T-cell (primary cell): Measurements from ENCODE around the gene UBAC2. TPM values are rescaled to one million over a fixed set of nuclear protein-coding genes. Genes with fewer than 3 reads are reported as not detected.

Experiments
- ATAC-seq, 4 experiments: fragments of 200-7000 bp in 3 of 4; fragments of 150-1000 bp in 1 of 4; cut with Tn5 transposase; replicated peaks in 1 of 4; 1 replicate in 3 of 4; 2 replicates in 1 of 4; pipeline ENCODE4 v1.10.0; 2021; ENCODE audit warnings: moderate library complexity in 3 of 4, mild to moderate bottlenecking in 2 of 4, moderate number of reproducible peaks in 1 of 4
- CTCF ChIA-PET, 2 donors: fragments of 300-600 bp; sonication (Branson Sonifier 250); formaldehyde crosslinking; loops; one replicate each; lab custom pipeline; 2022; ENCODE audit warnings: antibody characterized with exemption in 2 of 2; lab: Charles Lee
- POLR2A ChIA-PET, 2 donors: fragments of 300-600 bp; sonication (Branson Sonifier 250); formaldehyde crosslinking; loops; one replicate each; lab custom pipeline; 2022; ENCODE audit warnings: antibody characterized with exemption in 2 of 2; lab: Charles Lee
- DNase-seq, 35 experiments: peaks; one replicate each; pipeline versions ENCODE4 v3.0.0 to v3.0.0-alpha.2; 2013 to 2023
- H3K27ac ChIP-seq: one replicate; pipeline ENCODE4 v1.5.1; 2013; ENCODE audit warnings: low read length
- H3K27me3 ChIP-seq, 2 experiments: replicated peaks in 1 of 2; 1 replicate in 1 of 2; 2 replicates in 1 of 2; pipeline versions ENCODE4 v1.6.1 to v1.7.0; 2013; ENCODE audit warnings: low read length in 1 of 2, mixed read lengths in 1 of 2; ENCODE audit not compliant: control insufficient read depth in 2 of 2, insufficient read depth in 2 of 2; ENCODE audit errors: extremely low read depth in 1 of 2
- H3K36me3 ChIP-seq, 2 donors: 1 replicate in 1 of 2; 2 replicates in 1 of 2; pipeline versions ENCODE4 v1.6.1 to v1.7.0; 2013; ENCODE audit warnings: low read length in 1 of 2; ENCODE audit not compliant: control insufficient read depth in 2 of 2, insufficient read depth in 1 of 2; ENCODE audit errors: extremely low read depth in 1 of 2
- H3K4me1 ChIP-seq, 2 experiments: 1 replicate in 1 of 2; 2 replicates in 1 of 2; pipeline versions ENCODE4 v1.6.1 to v1.7.0; 2013; ENCODE audit warnings: low read length in 2 of 2, mixed read lengths in 1 of 2; ENCODE audit not compliant: insufficient read depth in 2 of 2, control insufficient read depth in 1 of 2; ENCODE audit errors: extremely low read depth in 1 of 2
- H3K4me3 ChIP-seq, 2 donors: 1 replicate in 1 of 2; 2 replicates in 1 of 2; pipeline versions ENCODE4 v1.5.1 to v1.7.0; 2013; ENCODE audit warnings: mild to moderate bottlenecking in 2 of 2, low read length in 1 of 2, moderate library complexity in 1 of 2; ENCODE audit not compliant: control insufficient read depth in 1 of 2; ENCODE audit errors: extremely low read depth in 1 of 2
- H3K9me3 ChIP-seq: 2 replicates; pipeline ENCODE4 v1.7.0; 2013
- H3K27ac Mint-ChIP-seq, 2 donors: one replicate each; pipeline ENCODE4 v1.8.0; 2020 to 2021; ENCODE audit warnings: mild to moderate bottlenecking in 2 of 2, mixed read lengths in 2 of 2
- H3K27me3 Mint-ChIP-seq, 2 donors: one replicate each; pipeline ENCODE4 v1.8.0; 2021 to 2022; ENCODE audit warnings: mixed read lengths in 2 of 2
- H3K36me3 Mint-ChIP-seq: one replicate; pipeline ENCODE4 v1.8.0; 2021; ENCODE audit warnings: mixed read lengths
- H3K4me1 Mint-ChIP-seq, 3 donors: one replicate each; pipeline ENCODE4 v1.8.0; 2020 to 2022; ENCODE audit warnings: mixed read lengths in 3 of 3, mild to moderate bottlenecking in 1 of 3
- H3K4me3 Mint-ChIP-seq, 3 donors: one replicate each; pipeline ENCODE4 v1.8.0; 2020 to 2022; ENCODE audit warnings: mild to moderate bottlenecking in 3 of 3, mixed read lengths in 3 of 3, moderate library complexity in 3 of 3
- H3K9me3 Mint-ChIP-seq, 3 donors: one replicate each; pipeline ENCODE4 v1.8.0; 2020 to 2022; ENCODE audit warnings: mixed read lengths in 3 of 3
- WGBS: methylation state at CpG from one replicate; pipeline ENCODE4 v1.1.5; 2013; ENCODE audit warnings: missing lambda C conversion rate; ENCODE audit not compliant: insufficient coverage; 5-methylcytosine and 5-hydroxymethylcytosine counted together
- total RNA-seq, 35 experiments: library from RNA in 6 of 35; stranded (reverse) in 6 of 35; fragments of 120-200 nt in 1 of 35; gene quantifications; one replicate each; pipeline versions ENCODE4 v1.2.1 to v1.2.4 and lab custom pipeline; 2013 to 2026

The UBAC2 gene
- total RNA-seq, 5 donors from 2014 or later (not counting 1 experiment from before 2014, with no cell fraction given): 83.3 to 99.3 (median 84.9) TPM

GRCh38 chr13:99418843-99419140 is 218.1 kb downstream of the UBAC2 start:
- Mint-ChIP-seq H3K9me3 (no peaks in the 10 kb centered on the region), H3K27ac (peak overlapping the region in 1 of 2 donors; percentile 7), H3K4me1 (peaks cover 68 to 79% (median 71%) of the 10 kb centered on the region in 3 donors), H3K27me3 (no peaks in the 10 kb centered on the region), H3K36me3 (no peaks in the 10 kb centered on the region), H3K4me3 (no peak overlapping the region)
- no peak overlapping the region for H3K4me3 ChIP-seq
- H3K27ac ChIP-seq: no peak overlapping the region
- H3K9me3 ChIP-seq: no peaks in the 10 kb centered on the region
- H3K36me3 ChIP-seq: no peaks in the 10 kb centered on the region
- 94% methylated on average over 2 of the region's 4 CpGs for WGBS
- ATAC-seq (no peak), DNase-seq (peak in 1 of 35 experiments; percentile 10)
- H3K4me1 ChIP-seq: peaks cover 69 to 97% of the 10 kb centered on the region in 2 experiments
- CTCF ChIA-PET: interaction anchor here (0.6 to 1.5 kb wide), 4 partner anchors 8 to 150 kb away, joined by 3 to 8 read pairs (median 4); no protein-coding TSS in a partner anchor
- H3K27me3 ChIP-seq: peaks cover 0 to 11% of the 10 kb centered on the region in 2 experiments
- POLR2A ChIA-PET: interaction anchor here (0.6 to 1.2 kb wide), 3 partner anchors 16 to 113 kb away, joined by 3 read pairs; no protein-coding TSS in a partner anchor

GRCh38 chr13:99419591-99420243 is 219.1 kb downstream of the UBAC2 start:
- peak in 3 of 35 experiments; percentile 0 to 19 (median 12) for DNase-seq
- ChIA-PET POLR2A (interaction anchor here (0.5 to 1.2 kb wide), 5 partner anchors 15 to 136 kb away, joined by 3 to 9 read pairs (median 4); no protein-coding TSS in a partner anchor), CTCF (interaction anchor here (0.5 to 2.2 kb wide), 14 partner anchors 9 to 344 kb away, joined by 3 to 18 read pairs (median 4); no protein-coding TSS in a partner anchor)
- Histone ChIP-seq H3K9me3 (no peaks in the 10 kb centered on the region), H3K36me3 (no peaks in the 10 kb centered on the region), H3K4me1 (peaks cover 67 to 96% of the 10 kb centered on the region in 2 experiments), H3K27ac (peak overlapping the region; percentile 69), H3K27me3 (peaks cover 0 to 11% of the 10 kb centered on the region in 2 experiments), H3K4me3 (peak overlapping the region; percentile 42 to 63)
- H3K4me1 Mint-ChIP-seq: peaks cover 73 to 84% (median 79%) of the 10 kb centered on the region in 3 donors
- peak overlapping the region; percentile 71 to 80 (median 77) for H3K4me3 Mint-ChIP-seq
- H3K9me3 Mint-ChIP-seq: no peaks in the 10 kb centered on the region
- peak overlapping the region; percentile 79 to 90 for H3K27ac Mint-ChIP-seq
- H3K27me3 Mint-ChIP-seq: no peaks in the 10 kb centered on the region
- 52% methylated on average over 6 of the region's 8 CpGs for WGBS
- ATAC-seq: no peak
- no peaks in the 10 kb centered on the region for H3K36me3 Mint-ChIP-seq

- Histone ChIP-seq H3K9me3 (no peaks in the 10 kb centered on the region), H3K36me3 (no peaks in the 10 kb centered on the region), H3K27me3 (peaks cover 0 to 5% of the 10 kb centered on the region in 2 experiments), H3K27ac (no peak overlapping the region), H3K4me3 (no peak overlapping the region), H3K4me1 (peaks cover 71 to 97% of the 10 kb centered on the region in 2 experiments)
- Mint-ChIP-seq H3K36me3 (no peaks in the 10 kb centered on the region), H3K27me3 (no peaks in the 10 kb centered on the region), H3K4me3 (peak overlapping the region in 2 of 3 donors; percentile 26 to 77), H3K27ac (peak overlapping the region; percentile 79 to 90), H3K9me3 (no peaks in the 10 kb centered on the region), H3K4me1 (peaks cover 86 to 91% (median 88%) of the 10 kb centered on the region in 3 donors)
- ChIA-PET POLR2A (interaction anchor here in 1 of 2 donors (0.8 kb wide), 1 partner anchor 15 kb away, joined by 3 read pairs; no protein-coding TSS in a partner anchor), CTCF (interaction anchor here (0.7 to 2.2 kb wide), 6 partner anchors 15 to 1096 kb away, joined by 3 to 18 read pairs (median 10); no protein-coding TSS in a partner anchor)
- ATAC-seq: no peak
- 89% methylated on average over 9 of the region's 10 CpGs for WGBS
- DNase-seq: no peak
Observed at GRCh38 chr13:99421271-99421670, 220.6 kb downstream of the UBAC2 start.

DNA sequence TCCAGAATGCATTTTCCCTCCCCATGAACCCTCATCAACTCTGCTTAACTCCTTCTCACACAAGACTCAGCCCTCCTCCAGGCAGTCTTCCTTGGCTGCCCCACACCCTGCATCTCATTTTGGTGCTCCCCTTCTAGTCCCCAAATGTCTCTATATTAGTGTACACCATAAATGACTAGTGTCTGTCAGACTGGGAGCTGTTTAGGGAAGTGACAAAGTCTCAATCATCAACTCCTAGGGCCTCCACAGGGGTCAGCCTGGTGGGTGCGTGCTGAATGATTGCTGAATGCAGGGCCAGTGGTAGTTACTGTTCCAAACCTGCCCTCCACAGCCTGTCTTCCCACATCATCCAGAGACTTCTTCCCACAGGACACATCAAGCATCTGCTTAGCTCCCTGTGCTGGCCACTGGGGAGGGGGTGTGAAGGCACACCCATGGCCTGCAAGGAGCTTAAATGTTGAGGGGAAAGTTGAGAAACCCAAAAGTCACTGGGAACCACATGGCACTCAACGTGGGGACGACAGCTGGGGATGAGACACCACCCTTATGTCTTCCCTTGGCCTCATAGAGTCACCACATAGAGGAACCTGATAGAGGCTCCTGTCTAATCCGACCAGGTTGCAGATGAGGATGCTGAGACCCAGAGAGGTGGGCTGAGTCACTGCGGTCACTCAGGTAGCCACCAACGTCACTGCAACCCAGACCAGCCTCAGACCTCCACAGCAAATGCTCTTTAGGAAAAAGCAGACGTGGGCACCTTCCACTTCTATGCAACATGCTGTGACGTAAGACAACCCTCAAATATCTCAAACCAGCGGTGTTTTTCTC is 221.3 kb downstream of the UBAC2 start:
- H3K27me3 ChIP-seq: peaks cover 0 to 5% of the 10 kb centered on the region in 2 experiments
- Mint-ChIP-seq H3K27ac (peak overlapping the region; percentile 79 to 90), H3K4me3 (peak overlapping the region in 2 of 3 donors; percentile 26 to 77), H3K9me3 (no peaks in the 10 kb centered on the region), H3K36me3 (no peaks in the 10 kb centered on the region), H3K4me1 (peaks cover 88% of the 10 kb centered on the region in 3 donors), H3K27me3 (no peaks in the 10 kb centered on the region)
- CTCF ChIA-PET: interaction anchor here (0.5 to 1.4 kb wide), 5 partner anchors 9 to 436 kb away, joined by 3 to 6 read pairs (median 3); no protein-coding TSS in a partner anchor
- H3K27ac ChIP-seq: no peak overlapping the region
- 65% methylated on average over 5 of the region's 9 CpGs for WGBS
- ATAC-seq: peak in 1 of 4 experiments; percentile 21
- peaks cover 72 to 96% of the 10 kb centered on the region in 2 experiments for H3K4me1 ChIP-seq
- no peaks in the 10 kb centered on the region for H3K36me3 ChIP-seq
- DNase-seq: peak in 2 of 35 experiments; percentile 16 to 38
- POLR2A ChIA-PET: interaction anchor here (0.6 to 0.9 kb wide), 3 partner anchors 9 to 39 kb away, joined by 3 read pairs; no protein-coding TSS in a partner anchor
- no peaks in the 10 kb centered on the region for H3K9me3 ChIP-seq
- no peak overlapping the region for H3K4me3 ChIP-seq

GRCh38 chr13:99422586-99423220 is 222.0 kb downstream of the UBAC2 start:
- CTCF ChIA-PET: interaction anchor here in 1 of 2 donors (1.0 to 1.4 kb wide), 3 partner anchors 9 to 116 kb away, joined by 3 to 4 read pairs (median 3); no protein-coding TSS in a partner anchor
- no peaks in the 10 kb centered on the region for H3K9me3 Mint-ChIP-seq
- Histone ChIP-seq H3K27me3 (peaks cover 0 to 3% of the 10 kb centered on the region in 2 experiments), H3K4me3 (no peak overlapping the region), H3K4me1 (peaks cover 68 to 93% of the 10 kb centered on the region in 2 experiments), H3K36me3 (no peaks in the 10 kb centered on the region), H3K27ac (no peak overlapping the region), H3K9me3 (no peaks in the 10 kb centered on the region)
- peak overlapping the region in 1 of 3 donors; percentile 77 for H3K4me3 Mint-ChIP-seq
- DNase-seq (no peak), ATAC-seq (no peak)
- H3K27ac Mint-ChIP-seq: peak overlapping the region; percentile 42 to 82
- H3K36me3 Mint-ChIP-seq: no peaks in the 10 kb centered on the region
- H3K4me1 Mint-ChIP-seq: peaks cover 85 to 87% (median 86%) of the 10 kb centered on the region in 3 donors
- no peaks in the 10 kb centered on the region for H3K27me3 Mint-ChIP-seq
- 92% methylated on average over 12 of the region's 13 CpGs for WGBS
- POLR2A ChIA-PET: interaction anchor here (0.6 to 0.9 kb wide), 5 partner anchors 10 to 43 kb away, joined by 3 to 4 read pairs (median 3); no protein-coding TSS in a partner anchor
